ENCODE results near the gene PAH. TPM values are rescaled to one million over a fixed set of nuclear protein-coding genes. Genes with fewer than 3 reads are reported as not detected.

The PAH gene
- total RNA-seq, 1 experiment from 2014 or later, result 5.7 TPM

DNA sequence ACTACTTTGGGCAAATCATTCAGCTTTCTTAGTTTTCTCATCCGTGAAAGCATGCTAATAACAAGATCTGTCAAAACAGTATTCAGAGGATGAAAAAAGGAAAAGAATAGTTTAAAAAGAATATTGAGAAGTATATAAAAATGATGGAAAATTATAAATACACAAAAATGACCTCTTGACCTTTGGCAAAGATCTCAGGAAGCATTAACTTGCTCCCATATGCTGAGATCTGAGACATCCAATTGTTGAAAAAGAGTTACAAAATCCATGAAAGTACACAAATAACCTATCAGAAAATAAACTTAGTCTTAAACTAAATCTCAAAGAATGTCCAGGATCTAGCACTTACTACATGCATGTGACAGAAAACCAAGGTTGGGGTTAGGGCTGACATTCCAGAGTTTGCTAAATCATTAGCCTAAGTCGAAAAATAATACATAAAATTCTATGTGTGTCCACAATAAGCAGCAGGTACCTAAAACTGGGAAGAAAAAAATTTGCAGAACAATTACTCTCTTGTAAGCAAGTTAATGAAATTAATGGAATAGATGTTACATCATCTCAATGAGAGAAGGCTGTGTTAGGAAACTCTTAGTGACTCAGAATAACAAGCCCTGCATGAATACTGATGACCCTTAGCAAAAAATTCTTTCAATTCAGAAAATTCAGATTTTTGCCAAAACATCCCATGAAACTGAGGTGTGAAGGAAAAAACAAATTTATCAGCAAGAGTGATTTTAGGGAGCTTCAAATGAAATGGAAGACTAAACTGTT, 3.4 kb downstream of the PAH start (continued):
- TF ChIP-seq, protein P1, sequence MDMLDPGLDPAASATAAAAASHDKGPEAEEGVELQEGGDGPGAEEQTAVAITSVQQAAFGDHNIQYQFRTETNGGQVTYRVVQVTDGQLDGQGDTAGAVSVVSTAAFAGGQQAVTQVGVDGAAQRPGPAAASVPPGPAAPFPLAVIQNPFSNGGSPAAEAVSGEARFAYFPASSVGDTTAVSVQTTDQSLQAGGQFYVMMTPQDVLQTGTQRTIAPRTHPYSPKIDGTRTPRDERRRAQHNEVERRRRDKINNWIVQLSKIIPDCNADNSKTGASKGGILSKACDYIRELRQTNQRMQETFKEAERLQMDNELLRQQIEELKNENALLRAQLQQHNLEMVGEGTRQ (CRISPR knock-in tag; IDR thresholded peaks at IDR 0.05), result no peak
- TF ChIP-seq ETV6 (CRISPR knock-in tag; IDR thresholded peaks at IDR 0.05), result no peak
- TF ChIP-seq TCF7 (CRISPR knock-in tag; IDR thresholded peaks at IDR 0.05; ENCODE audit: low read depth), result no peak
- no peak for TF ChIP-seq NFYB (CRISPR knock-in tag; conservative IDR thresholded peaks at IDR 0.05; ENCODE audit: low read depth)
- TF ChIP-seq, protein P2, sequence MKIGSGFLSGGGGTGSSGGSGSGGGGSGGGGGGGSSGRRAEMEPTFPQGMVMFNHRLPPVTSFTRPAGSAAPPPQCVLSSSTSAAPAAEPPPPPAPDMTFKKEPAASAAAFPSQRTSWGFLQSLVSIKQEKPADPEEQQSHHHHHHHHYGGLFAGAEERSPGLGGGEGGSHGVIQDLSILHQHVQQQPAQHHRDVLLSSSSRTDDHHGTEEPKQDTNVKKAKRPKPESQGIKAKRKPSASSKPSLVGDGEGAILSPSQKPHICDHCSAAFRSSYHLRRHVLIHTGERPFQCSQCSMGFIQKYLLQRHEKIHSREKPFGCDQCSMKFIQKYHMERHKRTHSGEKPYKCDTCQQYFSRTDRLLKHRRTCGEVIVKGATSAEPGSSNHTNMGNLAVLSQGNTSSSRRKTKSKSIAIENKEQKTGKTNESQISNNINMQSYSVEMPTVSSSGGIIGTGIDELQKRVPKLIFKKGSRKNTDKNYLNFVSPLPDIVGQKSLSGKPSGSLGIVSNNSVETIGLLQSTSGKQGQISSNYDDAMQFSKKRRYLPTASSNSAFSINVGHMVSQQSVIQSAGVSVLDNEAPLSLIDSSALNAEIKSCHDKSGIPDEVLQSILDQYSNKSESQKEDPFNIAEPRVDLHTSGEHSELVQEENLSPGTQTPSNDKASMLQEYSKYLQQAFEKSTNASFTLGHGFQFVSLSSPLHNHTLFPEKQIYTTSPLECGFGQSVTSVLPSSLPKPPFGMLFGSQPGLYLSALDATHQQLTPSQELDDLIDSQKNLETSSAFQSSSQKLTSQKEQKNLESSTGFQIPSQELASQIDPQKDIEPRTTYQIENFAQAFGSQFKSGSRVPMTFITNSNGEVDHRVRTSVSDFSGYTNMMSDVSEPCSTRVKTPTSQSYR (CRISPR knock-in tag; IDR thresholded peaks at IDR 0.05), result no peak

GRCh38 chr12:102912258-102912657, 4.8 kb downstream of the PAH start:
- no peak for DNase-seq (ENCODE audit: low spot score)
- Mint-ChIP-seq H3K27ac (no peak overlapping the region), H3K27me3 (ENCODE audit: low read depth) (no peaks in the 10 kb centered on the region), H3K9me3 (no peaks in the 10 kb centered on the region), H3K36me3 (no peaks in the 10 kb centered on the region), H3K4me3 (no peak overlapping the region), H3K4me1 (peaks cover 11% of the 10 kb centered on the region)
- CTCF ChIA-PET, result no interaction called here
- TF ChIP-seq NR3C1 (CRISPR knock-in tag; conservative IDR thresholded peaks at IDR 0.05; ENCODE audit: low read depth) (no peak), ATF3 (CRISPR knock-in tag; conservative IDR thresholded peaks at IDR 0.05) (no peak), NFE2L1 (CRISPR knock-in tag; IDR thresholded peaks at IDR 0.05) (no peak), SP1 (CRISPR knock-in tag; conservative IDR thresholded peaks at IDR 0.05) (no peak), GABPB1 (CRISPR knock-in tag; IDR thresholded peaks at IDR 0.05) (no peak)
- TF ChIP-seq, protein P3, sequence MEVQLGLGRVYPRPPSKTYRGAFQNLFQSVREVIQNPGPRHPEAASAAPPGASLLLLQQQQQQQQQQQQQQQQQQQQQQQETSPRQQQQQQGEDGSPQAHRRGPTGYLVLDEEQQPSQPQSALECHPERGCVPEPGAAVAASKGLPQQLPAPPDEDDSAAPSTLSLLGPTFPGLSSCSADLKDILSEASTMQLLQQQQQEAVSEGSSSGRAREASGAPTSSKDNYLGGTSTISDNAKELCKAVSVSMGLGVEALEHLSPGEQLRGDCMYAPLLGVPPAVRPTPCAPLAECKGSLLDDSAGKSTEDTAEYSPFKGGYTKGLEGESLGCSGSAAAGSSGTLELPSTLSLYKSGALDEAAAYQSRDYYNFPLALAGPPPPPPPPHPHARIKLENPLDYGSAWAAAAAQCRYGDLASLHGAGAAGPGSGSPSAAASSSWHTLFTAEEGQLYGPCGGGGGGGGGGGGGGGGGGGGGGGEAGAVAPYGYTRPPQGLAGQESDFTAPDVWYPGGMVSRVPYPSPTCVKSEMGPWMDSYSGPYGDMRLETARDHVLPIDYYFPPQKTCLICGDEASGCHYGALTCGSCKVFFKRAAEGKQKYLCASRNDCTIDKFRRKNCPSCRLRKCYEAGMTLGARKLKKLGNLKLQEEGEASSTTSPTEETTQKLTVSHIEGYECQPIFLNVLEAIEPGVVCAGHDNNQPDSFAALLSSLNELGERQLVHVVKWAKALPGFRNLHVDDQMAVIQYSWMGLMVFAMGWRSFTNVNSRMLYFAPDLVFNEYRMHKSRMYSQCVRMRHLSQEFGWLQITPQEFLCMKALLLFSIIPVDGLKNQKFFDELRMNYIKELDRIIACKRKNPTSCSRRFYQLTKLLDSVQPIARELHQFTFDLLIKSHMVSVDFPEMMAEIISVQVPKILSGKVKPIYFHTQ (CRISPR knock-in tag; IDR thresholded peaks at IDR 0.05), result no peak
- no peak for ATAC-seq
- POLR2A ChIA-PET, result no interaction called here

DNA sequence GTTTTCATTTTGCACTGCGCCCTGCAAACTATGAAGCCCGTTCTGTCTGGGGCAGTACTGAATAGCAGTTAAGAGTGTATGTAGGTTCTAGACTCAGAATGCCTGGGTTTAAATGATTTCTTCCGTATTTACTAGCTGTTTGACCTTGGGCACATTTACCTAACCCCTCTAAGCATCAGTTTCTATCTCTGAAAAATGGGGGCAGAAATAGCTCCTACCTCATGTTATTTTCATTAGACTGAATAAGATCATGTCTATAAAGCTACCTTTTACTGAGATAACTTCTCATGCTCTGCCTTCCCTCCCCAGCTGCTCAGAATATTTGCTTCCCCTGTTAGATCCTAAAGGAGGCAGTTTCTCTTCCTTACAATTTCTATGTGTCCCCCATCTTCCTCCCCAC, 5.7 kb downstream of the PAH start:
- CTCF ChIA-PET, result no interaction called here
- no peak overlapping the region for H3K4me3 Mint-ChIP-seq
- TF ChIP-seq TP53 (CRISPR knock-in tag; IDR thresholded peaks at IDR 0.05) (no peak), ARID4B (CRISPR knock-in tag; IDR thresholded peaks at IDR 0.05; ENCODE audit: borderline replicate concordance) (no peak), PRDM15 (CRISPR knock-in tag; IDR thresholded peaks at IDR 0.05) (no peak), GABPB1 (CRISPR knock-in tag; IDR thresholded peaks at IDR 0.05) (no peak), NR2C2 (CRISPR knock-in tag; IDR thresholded peaks at IDR 0.05) (no peak), ZNF671 (CRISPR knock-in tag; IDR thresholded peaks at IDR 0.05) (no peak), FOXP1 (CRISPR knock-in tag; IDR thresholded peaks at IDR 0.05; ENCODE audit: borderline replicate concordance) (no peak), NFATC4 (CRISPR knock-in tag; IDR thresholded peaks at IDR 0.05) (no peak), SMAD3 (CRISPR knock-in tag; IDR thresholded peaks at IDR 0.05; ENCODE audit: borderline replicate concordance) (no peak)

More for the DNA sequence above, 5.7 kb downstream of the PAH start:
- Mint-ChIP-seq H3K27ac (no peak overlapping the region), H3K27me3 (ENCODE audit: low read depth) (no peaks in the 10 kb centered on the region), H3K4me1 (peaks cover 5% of the 10 kb centered on the region; the same call in 1 of the 2 replicates), H3K9me3 (no peaks in the 10 kb centered on the region), H3K36me3 (no peaks in the 10 kb centered on the region)
- no peak for ATAC-seq
- no peak for DNase-seq (ENCODE audit: low spot score)
- POLR2A ChIA-PET, result no interaction called here
